Activated CD8-positive, alpha-beta memory T cell treated with anti-CD3 and anti-CD28 coated beads for 4 hours (primary cell): ENCODE results near the gene YBEY.
"Not testable (repeated sequence)": the region's sequence is repeated elsewhere in the genome, so short reads cannot be mapped to it uniquely, and the experiment has no call there.

Experiments
- DNase-seq, 2 donors: peaks; one replicate each; pipeline ENCODE4 v3.0.0-alpha.2; 2020; ENCODE audit warnings: low read depth in 2 of 2

The YBEY gene

GRCh38 chr21:46285761-46286647 lies at the start of gene YBEY:
TSS of gene YBEY (plus strand) at chr21:46286342. CDS start at chr21:46286914, 572 bp downstream.
- peak; percentile 72 to 77 for DNase-seq

GRCh38 chr21:46237474-46237873 lies 48.7 kb upstream of the YBEY start:
- DNase-seq, result no peak

DNA sequence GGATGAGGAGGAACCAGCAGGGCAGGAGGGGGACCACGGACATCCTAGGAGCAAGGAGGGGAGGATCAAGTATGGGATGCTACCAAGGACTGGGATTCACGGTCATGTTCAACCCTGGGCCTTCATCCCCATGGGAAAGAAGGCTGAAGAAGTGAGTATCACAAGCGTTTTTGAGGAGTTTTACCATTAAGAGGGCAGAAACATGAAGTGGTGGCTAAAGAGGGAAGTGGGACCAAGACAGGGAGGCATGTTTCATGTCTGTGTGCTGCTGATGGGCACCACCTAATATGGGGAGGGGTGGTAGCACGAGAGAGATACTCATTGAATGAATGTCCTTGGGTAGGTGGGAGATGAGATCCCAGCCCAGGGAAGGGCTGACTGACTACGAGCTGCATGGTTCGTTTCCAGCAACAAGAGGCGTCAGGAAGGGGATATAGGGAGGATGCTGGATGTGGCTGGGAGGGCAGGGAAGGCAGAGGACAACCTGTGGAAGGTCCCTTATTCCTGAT lies 46.3 kb upstream of the YBEY start:
- no peak for DNase-seq

DNA sequence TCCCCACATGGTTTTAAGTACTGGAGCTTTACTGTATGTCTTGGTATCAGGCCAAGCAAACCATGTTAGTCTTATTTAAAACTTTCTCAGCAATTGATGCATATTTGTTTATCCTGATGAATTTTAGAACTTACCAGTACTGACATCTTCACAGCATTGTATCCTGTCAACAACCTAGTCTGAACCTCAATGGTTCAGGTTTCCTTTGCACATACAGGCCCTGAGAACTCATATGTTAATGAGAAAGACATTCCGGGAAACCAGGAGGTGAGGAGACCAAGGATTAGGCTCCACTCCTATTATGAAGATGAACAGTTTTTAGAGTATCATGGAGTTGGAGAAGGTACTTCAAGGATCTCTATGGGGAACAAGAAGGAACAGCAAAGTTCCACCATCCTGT lies 44.6 kb upstream of the YBEY start:
- not testable (repeated sequence) for DNase-seq

GRCh38 chr21:46243325-46243724 lies 42.8 kb upstream of the YBEY start:
- DNase-seq, result no peak

GRCh38 chr21:46243960-46244361 lies 42.2 kb upstream of the YBEY start:
- no peak for DNase-seq

GRCh38 chr21:46244602-46245001 lies 41.5 kb upstream of the YBEY start:
- no peak for DNase-seq

DNA sequence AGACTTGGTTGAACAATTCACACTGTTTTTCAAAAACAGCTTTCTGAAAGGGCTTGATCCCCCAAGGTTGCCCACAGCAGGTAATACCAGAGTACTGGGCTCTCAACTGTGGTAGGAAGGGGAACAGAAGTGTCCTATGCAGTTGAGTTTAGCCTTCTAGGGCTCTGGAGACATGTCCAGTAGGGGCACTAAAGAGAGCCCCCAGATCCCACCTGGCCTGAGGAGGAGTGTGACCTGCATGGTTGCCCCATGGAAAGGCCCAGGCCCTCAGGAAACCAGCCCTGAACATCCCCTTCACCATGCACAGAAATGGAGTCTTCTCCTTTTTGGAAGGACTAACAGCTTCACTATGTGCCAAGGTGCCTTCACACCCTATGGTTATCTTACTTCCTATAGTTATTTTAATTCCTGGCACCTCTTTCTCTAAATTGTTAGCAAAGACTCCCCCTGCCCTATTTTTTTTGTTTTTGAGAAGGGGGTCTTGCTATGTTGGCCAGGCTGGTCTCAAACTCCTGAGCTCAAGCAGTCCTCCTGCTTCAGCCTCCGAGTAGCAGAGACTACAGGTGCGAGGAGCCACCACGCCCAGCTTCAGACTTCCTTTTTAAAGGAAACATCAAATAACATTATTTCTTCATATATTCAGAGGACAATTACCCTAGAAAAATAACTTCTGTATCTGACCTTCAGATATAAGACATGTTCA lies 40.8 kb upstream of the YBEY start:
- DNase-seq, result no peak

DNA sequence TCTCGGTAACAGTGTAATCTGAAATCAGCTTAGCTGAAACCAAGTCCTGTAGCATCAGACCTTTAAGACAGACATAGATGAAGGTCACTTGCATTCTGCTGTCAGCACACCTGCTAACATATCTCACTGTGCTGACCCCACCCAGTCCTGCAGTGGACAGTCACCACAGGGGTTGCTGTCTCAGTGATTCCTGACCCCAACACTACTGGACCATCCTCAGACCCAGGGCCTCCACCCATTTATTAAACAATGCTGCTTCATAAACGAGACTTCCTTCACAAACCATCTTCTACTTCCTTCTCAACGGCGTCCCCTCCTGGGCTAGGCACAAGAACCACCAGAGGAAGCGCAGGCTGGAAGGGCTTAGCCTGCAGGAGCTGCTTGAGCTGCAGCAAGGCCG lies 39.8 kb upstream of the YBEY start:
- DNase-seq, result no peak

GRCh38 chr21:46247699-46248421 lies 38.3 kb upstream of the YBEY start:
- no peak for DNase-seq

GRCh38 chr21:46248422-46248782 lies 37.7 kb upstream of the YBEY start:
- no peak for DNase-seq

DNA sequence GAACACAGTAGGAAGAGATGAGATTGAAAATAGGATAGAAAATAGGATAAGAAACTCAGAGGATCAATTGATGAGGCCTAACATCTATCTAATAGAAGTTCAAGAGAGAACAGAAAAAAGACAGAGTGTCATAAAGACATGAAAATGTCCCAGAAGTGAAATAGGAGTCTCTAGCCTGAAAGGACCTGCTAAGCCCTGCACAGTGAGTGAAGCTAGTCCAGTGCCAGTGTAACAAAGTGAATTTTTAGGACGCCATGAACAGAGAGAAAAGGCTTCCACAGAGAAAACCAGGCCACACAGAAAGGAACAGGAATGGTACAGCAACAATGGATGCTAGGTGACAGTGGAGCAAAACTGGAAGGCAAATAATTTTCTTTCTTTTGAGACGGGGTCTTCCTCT lies 37.3 kb upstream of the YBEY start:
- no peak for DNase-seq

DNA sequence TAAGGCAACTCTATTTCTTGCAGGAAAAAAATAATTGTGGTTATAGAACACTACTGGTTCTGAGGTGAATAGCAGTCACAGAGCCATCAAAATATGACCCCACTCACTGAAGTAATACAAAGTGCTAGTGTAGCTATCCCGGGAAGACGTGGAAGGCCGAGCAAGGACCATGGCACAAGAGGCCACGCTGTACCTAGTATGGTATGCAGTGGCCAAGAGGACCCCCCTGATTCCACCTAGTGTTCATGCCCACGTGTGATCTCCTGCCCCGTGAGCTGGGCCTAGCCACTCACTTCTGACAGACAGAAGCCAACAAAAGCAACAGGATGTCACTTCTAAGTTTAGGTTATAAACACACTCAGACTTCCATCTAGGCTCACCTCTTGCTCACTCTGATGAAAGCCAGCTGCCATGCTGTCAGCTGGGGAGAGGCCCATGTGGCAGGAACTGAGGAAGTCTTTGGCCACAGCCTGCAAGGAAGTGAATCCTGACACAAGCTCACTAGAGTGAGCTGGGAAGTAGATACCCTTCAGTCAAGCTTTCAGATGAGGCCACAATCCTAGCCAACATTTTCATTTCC lies 35.9 kb upstream of the YBEY start:
- DNase-seq, result no peak

DNA sequence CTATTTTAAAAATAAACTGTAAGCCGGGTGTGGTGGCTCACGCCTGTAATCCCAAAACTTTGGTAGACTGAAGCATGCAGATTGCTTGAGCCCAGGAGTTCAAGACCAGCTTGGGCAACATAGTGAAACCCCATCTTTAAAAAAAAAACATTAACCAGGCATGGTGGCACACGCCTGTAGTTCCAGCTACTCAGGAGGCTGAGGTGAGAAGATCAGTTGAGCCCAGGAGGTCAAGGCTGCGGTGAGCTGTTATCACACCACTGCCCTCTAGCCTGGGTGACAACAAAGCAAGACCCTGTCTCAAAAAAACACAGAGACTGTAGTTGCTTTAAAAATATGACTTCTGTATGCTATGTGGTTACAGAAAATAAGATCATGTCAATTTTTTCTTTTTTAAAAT lies 33.3 kb upstream of the YBEY start:
- no peak for DNase-seq

DNA sequence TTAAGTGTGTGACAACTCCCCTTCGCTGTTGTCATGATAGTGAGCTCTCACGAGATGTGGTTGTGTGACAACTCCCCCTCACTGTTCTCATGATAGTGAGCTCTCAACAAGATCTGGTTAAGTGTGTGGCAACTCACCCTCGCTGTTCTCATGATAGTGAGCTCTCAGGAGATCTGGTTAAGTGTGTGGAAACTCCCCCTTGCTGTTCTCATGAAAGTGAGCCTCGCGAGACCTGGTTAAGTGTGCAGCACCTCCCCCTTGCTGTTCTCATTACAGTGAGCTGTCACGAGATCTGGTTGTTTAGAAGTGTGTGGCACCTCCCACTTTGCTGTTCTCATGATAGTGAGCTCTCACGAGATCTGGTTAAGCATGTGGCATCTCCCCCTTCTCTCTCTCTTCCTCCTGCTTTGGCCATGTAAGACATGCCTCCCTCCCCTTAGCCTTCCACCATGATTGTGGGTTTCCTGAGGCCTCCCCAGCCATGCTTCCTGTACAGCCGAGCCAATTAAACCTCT lies 32.5 kb upstream of the YBEY start:
- peak in 1 of 2 donors; percentile 10 for DNase-seq

- DNase-seq, result no peak
These were observed 31.8 kb upstream of the YBEY start for GRCh38 chr21:46254208-46254975.

- DNase-seq, result no peak
These were observed 31.0 kb upstream of the YBEY start for GRCh38 chr21:46255166-46255565.

GRCh38 chr21:46255758-46256337 lies 30.3 kb upstream of the YBEY start:
- DNase-seq, result no peak

GRCh38 chr21:46256501-46256994 lies 29.6 kb upstream of the YBEY start:
- DNase-seq, result no peak

- no peak for DNase-seq
These were observed 22.0 kb upstream of the YBEY start for GRCh38 chr21:46264046-46264689.
